HG03045 (cell line): ENCODE results near the gene EIF4G3.
"Not testable (repeated sequence)": the region's sequence is repeated elsewhere in the genome, so short reads cannot be mapped to it uniquely, and the experiment has no call there.

ENCODE experiments used
- ATAC-seq: cut with Tn5 transposase; IDR thresholded peaks from one replicate; pipeline ENCODE4 v1.9.1; 2021; ENCODE audit warnings: mild to moderate bottlenecking, moderate library complexity; ENCODE audit not compliant: unreplicated experiment

Gene EIF4G3

GRCh38 chr1:21153388-21153787 is 23.3 kb downstream of the EIF4G3 start:
- no peak for ATAC-seq

DNA sequence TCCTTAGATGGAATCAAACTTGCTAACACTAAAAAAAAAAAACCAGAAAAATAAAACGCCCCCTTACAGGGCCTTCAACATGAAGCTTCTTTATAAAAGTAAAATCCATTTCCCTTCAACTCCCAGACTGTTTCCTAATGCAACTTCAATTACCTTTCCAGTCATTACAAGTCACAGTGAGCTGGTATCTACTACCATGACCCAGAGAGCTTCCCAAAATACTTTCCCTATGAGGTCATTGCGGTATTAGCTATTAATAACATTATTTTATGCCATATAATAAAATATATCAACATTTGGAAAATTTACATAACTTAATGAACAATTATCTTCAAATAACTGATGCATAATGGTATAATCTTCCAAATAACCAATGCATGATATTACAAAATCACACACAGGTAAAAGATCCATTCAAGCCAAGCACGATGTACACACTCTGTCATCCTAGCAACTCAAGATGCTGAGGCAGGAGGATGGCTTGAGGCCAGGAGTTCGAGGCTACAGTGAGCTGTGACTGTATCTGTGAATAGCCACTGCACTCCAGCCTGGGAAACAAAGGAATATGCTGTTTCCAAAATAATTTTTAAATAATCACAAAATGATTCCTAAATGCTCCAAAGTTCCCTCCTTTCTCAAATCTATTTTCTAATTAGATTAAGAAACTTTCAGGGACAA is 24.1 kb downstream of the EIF4G3 start:
- ATAC-seq = no peak

DNA sequence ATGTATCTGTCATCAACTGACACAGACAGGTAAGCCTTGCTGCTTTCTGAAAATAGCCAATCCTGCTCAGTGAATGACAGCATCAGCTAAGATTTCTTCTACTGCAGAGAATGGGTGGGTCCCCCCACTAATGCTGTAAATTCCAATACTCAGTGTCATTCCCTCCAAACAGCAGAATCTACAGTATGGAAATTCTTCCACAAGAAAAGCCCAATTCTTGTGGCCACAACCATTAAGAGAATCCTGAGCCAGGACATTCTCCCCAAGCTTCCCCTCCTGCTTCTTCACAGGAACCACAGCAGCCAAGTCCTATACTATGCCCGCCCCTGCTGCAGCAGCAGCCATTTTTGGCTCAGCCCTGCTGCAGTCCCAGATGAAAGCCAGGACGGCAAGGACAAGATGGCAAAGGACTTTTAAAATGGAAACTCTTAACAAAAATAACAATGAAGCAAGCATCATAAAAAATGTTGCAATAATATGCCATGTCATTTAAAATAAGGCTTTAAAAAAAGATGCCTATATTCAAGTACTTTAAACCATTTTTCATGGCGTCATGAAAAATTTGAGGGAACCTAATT is 26.8 kb downstream of the EIF4G3 start:
- no peak for ATAC-seq

- ATAC-seq = no peak
Observed at GRCh38 chr1:21149430-21149854, 27.3 kb downstream of the EIF4G3 start.

DNA sequence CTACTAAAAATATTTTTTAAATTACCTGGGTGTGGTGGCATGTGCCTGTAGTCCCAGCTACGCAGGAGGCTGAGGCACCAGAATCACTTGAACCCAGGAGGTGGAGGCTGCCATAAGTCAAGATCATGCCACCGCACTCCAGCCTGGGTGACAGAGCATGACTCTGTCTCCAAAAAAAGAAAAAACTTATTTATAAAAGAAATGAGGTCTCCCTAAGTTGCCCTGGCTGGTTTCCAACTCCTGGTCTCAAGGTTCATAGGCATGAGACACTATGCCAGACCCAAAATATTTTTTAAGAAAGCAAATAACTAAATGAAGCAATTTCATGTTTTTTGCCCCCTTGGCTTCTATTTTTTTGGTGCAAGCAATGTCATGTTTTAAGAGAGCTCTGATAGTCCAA is 32.9 kb downstream of the EIF4G3 start:
- ATAC-seq = no peak

GRCh38 chr1:21143138-21143537 is 33.6 kb downstream of the EIF4G3 start:
- no peak for ATAC-seq

DNA sequence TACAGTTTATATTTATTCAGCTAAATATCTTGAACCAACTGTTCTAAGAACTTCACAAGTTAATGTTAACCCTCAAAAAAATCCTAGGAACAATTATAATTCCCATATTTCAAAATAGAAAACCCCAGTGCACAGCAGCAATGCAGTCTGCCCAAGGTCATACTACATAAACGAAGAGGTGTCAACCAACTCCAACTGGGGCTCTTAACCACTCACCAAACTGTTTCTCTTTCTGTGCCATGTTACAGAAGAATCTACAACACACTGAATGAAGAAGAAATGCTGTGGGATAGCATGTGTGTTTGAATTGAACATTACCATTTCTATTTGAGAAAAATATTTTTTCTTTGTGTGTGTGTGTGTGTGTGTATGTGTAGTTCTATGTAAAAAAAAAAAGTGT is 35.7 kb downstream of the EIF4G3 start:
- no peak for ATAC-seq

DNA sequence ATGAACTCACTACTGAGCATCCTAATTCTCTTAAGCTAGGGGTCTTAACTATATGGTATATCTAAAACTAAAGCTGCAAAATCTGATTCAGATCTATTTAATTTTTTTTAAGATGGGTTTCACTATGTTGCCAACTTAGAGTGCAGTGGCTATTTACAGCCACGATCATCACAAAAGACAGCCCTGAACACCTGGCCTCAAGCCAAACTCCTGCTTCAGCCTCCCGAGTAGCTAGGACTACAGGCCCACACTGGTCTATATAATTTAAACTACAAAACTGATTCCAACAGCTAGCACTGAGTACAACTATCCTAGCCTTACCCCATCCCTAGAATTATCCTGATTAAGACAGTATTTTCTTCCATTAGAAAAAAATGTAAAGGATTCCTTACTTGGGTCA is 37.1 kb downstream of the EIF4G3 start:
- ATAC-seq = no peak

- ATAC-seq = not testable (repeated sequence)
Observed at GRCh38 chr1:21136344-21136743, 40.4 kb downstream of the EIF4G3 start.

- ATAC-seq = no peak
Observed at GRCh38 chr1:21131200-21131599, 45.5 kb downstream of the EIF4G3 start.

GRCh38 chr1:21129407-21129806 is 47.3 kb downstream of the EIF4G3 start:
- ATAC-seq = no peak

- no peak for ATAC-seq
Observed at GRCh38 chr1:21126324-21126723, 50.4 kb downstream of the EIF4G3 start.

- ATAC-seq = no peak
Observed at GRCh38 chr1:21124846-21125245, 51.9 kb downstream of the EIF4G3 start.

DNA sequence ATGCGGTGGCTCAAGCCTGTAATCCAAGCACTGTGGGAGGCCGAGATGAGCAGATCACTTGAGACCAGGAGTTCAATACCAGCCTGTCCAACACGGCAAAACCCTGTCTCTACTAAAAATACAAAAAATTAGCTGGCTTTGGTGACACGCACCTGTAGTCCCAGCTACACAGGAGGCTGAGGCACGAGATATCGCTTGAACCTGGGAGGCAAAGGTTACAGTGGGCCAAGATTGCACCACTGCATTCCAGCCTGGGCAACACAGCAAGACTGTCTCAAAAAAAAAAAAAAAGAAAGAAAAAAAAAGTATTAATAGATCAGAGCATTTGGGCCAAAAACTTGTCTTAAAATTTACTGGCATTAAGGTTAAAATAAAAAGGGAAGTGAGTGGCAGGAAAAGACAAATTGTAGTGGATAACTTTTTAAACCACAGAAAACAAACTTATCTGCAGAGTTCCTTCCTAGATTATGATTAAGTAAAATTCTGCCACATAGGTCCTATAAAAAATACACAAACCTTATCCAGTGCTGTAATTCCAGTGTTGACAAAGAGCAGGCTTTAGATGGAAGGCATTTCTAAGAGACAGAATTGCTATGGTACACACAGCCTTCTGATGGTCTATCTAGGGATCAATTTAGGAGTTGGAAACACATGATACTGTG is 53.3 kb downstream of the EIF4G3 start:
- ATAC-seq = no peak

DNA sequence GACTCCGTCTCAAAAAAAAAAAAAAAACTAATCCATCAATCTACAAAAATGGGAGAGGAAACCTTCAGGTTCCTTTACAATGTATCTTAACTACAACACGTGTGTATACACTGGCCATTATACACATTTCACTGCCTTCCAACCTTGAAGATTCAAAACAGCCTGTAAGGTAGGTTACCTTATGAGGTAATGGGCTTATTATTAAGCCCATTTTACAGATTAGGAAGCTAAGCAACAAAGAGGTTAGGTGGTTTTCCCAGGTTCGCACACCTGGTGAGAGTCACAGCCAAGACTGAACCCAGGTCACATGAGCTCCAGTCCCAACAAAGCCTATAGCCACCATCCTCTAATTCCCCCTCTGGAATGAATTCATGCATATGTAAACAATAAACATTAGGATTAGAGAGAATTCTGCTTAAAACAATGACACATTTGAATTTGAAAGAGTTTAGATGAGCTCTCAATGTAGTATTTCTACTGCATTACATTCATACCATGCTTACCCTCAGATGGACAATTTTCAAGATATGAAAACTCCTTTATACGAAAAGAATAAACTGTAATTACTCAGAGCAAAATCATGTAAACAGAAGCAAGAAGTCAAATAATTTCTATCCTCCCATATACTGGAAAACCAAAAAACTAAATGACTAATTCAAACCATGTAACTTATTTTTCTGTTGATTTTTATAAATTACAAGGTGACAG is 54.8 kb downstream of the EIF4G3 start:
- ATAC-seq = no peak

GRCh38 chr1:21118167-21118566 is 58.5 kb downstream of the EIF4G3 start:
- no peak for ATAC-seq

GRCh38 chr1:21117597-21118001 is 59.1 kb downstream of the EIF4G3 start:
- no peak for ATAC-seq

DNA sequence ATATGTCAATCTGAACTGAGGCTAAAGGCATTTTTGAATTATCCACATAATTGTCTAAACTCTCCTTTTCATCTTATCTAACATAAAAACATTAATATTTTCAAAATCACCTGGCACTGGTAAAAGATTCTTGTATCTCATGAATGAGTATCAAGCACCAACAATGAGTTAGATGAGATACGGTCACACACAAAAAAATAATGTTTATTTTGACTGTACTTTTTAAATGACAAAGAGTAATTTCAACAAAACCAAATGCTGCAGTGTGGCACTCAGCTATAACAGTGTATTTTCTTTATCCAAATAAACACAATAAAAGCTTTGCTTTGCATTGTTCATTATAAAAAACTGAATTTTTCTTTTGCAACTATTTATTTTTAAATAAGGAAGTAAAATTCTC is 59.5 kb downstream of the EIF4G3 start:
- no peak for ATAC-seq

DNA sequence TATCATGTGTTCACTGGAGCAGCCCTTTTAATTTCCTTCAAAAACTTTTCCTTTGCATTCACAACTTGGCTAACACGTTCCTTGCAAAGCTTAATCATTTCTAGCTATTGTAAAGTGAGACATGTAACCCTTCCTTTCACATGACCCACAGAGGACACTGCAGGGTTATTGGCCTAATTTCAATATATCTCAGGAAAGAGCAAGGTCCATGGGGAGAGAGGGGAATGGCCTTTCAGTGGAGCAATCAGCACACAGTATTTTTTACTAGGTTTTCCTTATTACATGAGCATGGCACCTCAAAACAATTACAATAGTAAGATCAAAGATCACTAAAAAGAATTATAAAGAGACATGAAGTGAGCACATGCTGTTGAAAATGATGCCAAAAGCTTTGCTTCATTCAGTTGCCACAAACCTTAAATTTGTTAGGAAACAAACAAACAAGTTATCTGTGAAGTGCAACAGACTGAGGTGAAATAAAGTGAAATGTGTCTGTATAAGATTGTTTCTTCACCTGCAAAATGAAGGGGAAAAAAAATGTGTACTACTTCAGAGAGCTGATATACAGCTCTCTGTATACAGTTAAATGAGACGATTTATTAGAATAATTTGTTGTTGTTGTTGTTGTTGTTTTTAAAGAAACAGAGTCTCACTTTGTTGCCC is 61.5 kb downstream of the EIF4G3 start:
- ATAC-seq = no peak

- no peak for ATAC-seq
Observed at GRCh38 chr1:21114431-21114830, 62.3 kb downstream of the EIF4G3 start.

DNA sequence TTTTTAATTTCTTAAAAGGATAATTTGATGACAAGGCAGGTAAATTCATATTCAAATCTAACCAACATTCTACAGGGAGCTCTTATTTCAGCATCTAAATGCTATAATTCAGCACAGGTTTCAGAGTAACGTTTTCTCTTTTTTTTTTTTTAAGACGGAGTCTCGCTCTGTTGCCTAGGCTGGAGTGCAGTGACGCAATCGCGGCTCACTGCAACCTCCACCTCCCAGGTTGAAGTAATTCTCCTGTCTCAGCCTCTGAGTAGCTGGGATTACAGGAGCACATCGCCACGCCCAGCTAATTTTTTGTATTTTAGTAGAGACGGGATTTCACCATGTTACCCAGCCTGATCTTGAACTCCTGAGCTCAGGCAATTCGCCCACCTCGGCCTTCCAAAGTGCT is 66.5 kb downstream of the EIF4G3 start:
- ATAC-seq = no peak
